ENCODE results near the gene ABR. TPM values are rescaled to one million over a fixed set of nuclear protein-coding genes. Genes with fewer than 3 reads are reported as not detected.

ABR gene
- polyA plus RNA-seq, 1 donor from 2014 or later = 34.5 TPM

DNA sequence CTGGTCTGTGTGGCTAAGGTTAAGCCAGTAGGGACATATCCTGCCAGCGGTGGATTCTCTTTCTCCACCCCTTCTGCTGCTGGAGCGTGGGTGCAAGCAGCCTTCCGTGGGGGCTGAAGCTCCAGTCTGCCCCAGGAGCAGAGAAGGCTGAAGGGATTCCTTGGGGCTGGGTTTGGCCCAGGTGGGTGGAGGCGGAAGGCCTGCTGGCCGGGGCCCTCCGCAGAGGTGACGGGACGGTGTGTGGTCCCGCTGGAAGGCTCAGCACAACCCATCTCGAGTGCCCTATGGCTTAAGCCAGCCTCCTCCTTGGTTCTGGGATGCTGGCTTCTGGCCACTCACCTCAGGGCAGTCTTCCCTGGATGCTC, 169.7 kb downstream of the ABR start:
- H3K79me2 ChIP-seq (replicated peaks; ENCODE audit: insufficient read depth, low read length) = no peaks in the 10 kb centered on the region
- H3K27ac ChIP-seq (ENCODE audit: low read length) = no peak overlapping the region
- no peak overlapping the region for H3K9ac ChIP-seq (ENCODE audit: low read length)
- no peak overlapping the region for H3K4me2 ChIP-seq (ENCODE audit: low read length)
- H3K36me3 ChIP-seq (ENCODE audit: insufficient read depth, low read length) = no peaks in the 10 kb centered on the region
- no peaks in the 10 kb centered on the region for H3K9me3 ChIP-seq (ENCODE audit: low read length)
- H3K9me2 ChIP-seq (ENCODE audit: insufficient read depth, low read length) = no peaks in the 10 kb centered on the region
- H2AFZ ChIP-seq (ENCODE audit: low read depth, low read length) = no peak overlapping the region
- H3K27me3 ChIP-seq (ENCODE audit: insufficient read depth, low read depth, low read length) = no peaks in the 10 kb centered on the region
- no peaks in the 10 kb centered on the region for H4K20me1 ChIP-seq (ENCODE audit: insufficient read depth)
- TF ChIP-seq EP300 (conservative IDR thresholded peaks at IDR 0.05; ENCODE audit: poor library complexity, severe bottlenecking) (no peak), SMC3 (conservative IDR thresholded peaks at IDR 0.05; ENCODE audit: poor library complexity) (no peak), RAD21 (conservative IDR thresholded peaks at IDR 0.05) (no peak), POLR2AphosphoS5 (IDR thresholded peaks at IDR 0.05) (no peak), MXI1 (conservative IDR thresholded peaks at IDR 0.05; ENCODE audit: poor library complexity, severe bottlenecking) (no peak), EZH2 (IDR thresholded peaks at IDR 0.05; ENCODE audit: borderline replicate concordance, insufficient read depth, low read length, poor library complexity, severe bottlenecking) (no peak), TAF1 (IDR thresholded peaks at IDR 0.05; ENCODE audit: low read depth) (no peak)
- TF ChIP-seq, protein P1, sequence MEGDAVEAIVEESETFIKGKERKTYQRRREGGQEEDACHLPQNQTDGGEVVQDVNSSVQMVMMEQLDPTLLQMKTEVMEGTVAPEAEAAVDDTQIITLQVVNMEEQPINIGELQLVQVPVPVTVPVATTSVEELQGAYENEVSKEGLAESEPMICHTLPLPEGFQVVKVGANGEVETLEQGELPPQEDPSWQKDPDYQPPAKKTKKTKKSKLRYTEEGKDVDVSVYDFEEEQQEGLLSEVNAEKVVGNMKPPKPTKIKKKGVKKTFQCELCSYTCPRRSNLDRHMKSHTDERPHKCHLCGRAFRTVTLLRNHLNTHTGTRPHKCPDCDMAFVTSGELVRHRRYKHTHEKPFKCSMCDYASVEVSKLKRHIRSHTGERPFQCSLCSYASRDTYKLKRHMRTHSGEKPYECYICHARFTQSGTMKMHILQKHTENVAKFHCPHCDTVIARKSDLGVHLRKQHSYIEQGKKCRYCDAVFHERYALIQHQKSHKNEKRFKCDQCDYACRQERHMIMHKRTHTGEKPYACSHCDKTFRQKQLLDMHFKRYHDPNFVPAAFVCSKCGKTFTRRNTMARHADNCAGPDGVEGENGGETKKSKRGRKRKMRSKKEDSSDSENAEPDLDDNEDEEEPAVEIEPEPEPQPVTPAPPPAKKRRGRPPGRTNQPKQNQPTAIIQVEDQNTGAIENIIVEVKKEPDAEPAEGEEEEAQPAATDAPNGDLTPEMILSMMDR (IDR thresholded peaks at IDR 0.05; ENCODE audit: poor library complexity, severe bottlenecking) = no peak
- TF ChIP-seq, protein P2, sequence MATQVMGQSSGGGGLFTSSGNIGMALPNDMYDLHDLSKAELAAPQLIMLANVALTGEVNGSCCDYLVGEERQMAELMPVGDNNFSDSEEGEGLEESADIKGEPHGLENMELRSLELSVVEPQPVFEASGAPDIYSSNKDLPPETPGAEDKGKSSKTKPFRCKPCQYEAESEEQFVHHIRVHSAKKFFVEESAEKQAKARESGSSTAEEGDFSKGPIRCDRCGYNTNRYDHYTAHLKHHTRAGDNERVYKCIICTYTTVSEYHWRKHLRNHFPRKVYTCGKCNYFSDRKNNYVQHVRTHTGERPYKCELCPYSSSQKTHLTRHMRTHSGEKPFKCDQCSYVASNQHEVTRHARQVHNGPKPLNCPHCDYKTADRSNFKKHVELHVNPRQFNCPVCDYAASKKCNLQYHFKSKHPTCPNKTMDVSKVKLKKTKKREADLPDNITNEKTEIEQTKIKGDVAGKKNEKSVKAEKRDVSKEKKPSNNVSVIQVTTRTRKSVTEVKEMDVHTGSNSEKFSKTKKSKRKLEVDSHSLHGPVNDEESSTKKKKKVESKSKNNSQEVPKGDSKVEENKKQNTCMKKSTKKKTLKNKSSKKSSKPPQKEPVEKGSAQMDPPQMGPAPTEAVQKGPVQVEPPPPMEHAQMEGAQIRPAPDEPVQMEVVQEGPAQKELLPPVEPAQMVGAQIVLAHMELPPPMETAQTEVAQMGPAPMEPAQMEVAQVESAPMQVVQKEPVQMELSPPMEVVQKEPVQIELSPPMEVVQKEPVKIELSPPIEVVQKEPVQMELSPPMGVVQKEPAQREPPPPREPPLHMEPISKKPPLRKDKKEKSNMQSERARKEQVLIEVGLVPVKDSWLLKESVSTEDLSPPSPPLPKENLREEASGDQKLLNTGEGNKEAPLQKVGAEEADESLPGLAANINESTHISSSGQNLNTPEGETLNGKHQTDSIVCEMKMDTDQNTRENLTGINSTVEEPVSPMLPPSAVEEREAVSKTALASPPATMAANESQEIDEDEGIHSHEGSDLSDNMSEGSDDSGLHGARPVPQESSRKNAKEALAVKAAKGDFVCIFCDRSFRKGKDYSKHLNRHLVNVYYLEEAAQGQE (IDR thresholded peaks at IDR 0.05; ENCODE audit: borderline replicate concordance) = no peak
- no peak overlapping the region for H3K4me3 ChIP-seq (ENCODE audit: low read length)
- no peaks in the 10 kb centered on the region for H3F3A ChIP-seq (ENCODE audit: insufficient read depth, low read length, poor library complexity, severe bottlenecking)

DNA sequence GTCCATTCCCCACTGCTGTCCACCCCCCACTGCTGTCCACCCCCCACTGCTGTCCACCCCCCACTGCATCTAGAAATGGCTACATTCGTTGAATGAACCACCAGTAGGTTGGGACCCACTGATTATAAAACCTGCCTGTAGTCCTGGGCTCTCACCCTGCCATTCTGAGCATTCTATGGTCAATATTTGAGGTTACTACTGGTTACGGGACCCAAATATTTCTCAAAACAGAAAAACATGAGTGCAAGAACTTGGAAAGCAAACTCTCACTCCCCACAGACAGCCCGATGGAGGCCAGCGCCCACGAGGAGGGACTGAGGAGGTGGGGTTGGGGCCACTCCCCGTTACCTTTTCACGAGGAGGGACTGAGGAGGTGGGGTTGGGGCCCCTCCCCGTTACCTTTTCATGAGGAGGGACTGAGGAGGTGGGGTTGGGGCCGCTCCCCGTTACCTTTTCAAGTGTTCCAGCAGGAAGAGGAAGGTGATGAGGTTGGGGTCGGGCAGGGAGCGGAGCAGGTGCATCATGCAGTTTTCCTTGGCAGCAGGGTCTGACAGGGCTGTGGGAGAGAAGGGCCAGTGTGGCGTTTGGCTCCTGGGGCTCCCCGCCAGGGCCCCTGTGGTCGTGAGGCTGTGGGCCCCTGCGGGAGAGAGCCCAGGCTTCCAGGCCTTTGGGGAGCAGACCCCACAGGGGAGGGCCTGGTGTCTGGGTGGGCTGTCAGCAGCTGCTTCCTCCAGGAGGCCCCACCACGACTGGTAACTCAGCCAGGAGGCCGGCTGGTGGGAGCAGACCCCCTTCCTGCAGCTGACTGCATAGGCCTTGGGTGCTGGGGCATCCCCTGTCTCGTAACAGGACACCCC, 170.3 kb downstream of the ABR start:
- Histone ChIP-seq H3K4me2 (ENCODE audit: low read length) (no peak overlapping the region), H3K36me3 (ENCODE audit: insufficient read depth, low read length) (no peaks in the 10 kb centered on the region), H2AFZ (ENCODE audit: low read depth, low read length) (no peak overlapping the region), H3K27me3 (ENCODE audit: insufficient read depth, low read depth, low read length) (no peaks in the 10 kb centered on the region), H3K4me3 (ENCODE audit: low read length) (no peak overlapping the region), H3F3A (ENCODE audit: insufficient read depth, low read length, poor library complexity, severe bottlenecking) (no peaks in the 10 kb centered on the region), H3K9me2 (ENCODE audit: insufficient read depth, low read length) (no peaks in the 10 kb centered on the region), H4K20me1 (ENCODE audit: insufficient read depth) (no peaks in the 10 kb centered on the region), H3K27ac (ENCODE audit: low read length) (no peak overlapping the region), H3K9ac (ENCODE audit: low read length) (no peak overlapping the region), H3K79me2 (replicated peaks; ENCODE audit: insufficient read depth, low read length) (no peaks in the 10 kb centered on the region), H3K9me3 (ENCODE audit: low read length) (no peaks in the 10 kb centered on the region)
- TF ChIP-seq TAF1 (IDR thresholded peaks at IDR 0.05; ENCODE audit: low read depth) (no peak), EP300 (conservative IDR thresholded peaks at IDR 0.05; ENCODE audit: poor library complexity, severe bottlenecking) (no peak), MXI1 (conservative IDR thresholded peaks at IDR 0.05; ENCODE audit: poor library complexity, severe bottlenecking) (no peak), EZH2 (IDR thresholded peaks at IDR 0.05; ENCODE audit: borderline replicate concordance, insufficient read depth, low read length, poor library complexity, severe bottlenecking) (no peak), POLR2AphosphoS5 (IDR thresholded peaks at IDR 0.05) (no peak), RAD21 (conservative IDR thresholded peaks at IDR 0.05) (no peak), SMC3 (conservative IDR thresholded peaks at IDR 0.05; ENCODE audit: poor library complexity) (no peak)
- TF ChIP-seq, protein P1 (IDR thresholded peaks at IDR 0.05; ENCODE audit: poor library complexity, severe bottlenecking) = no peak
- TF ChIP-seq, protein P2 (IDR thresholded peaks at IDR 0.05; ENCODE audit: borderline replicate concordance) = no peak
